Measurements from ENCODE around the gene MIER1. TPM values are rescaled to one million over a fixed set of nuclear protein-coding genes. Genes with fewer than 3 reads are reported as not detected.

The MIER1 gene
- total and polyA plus RNA-seq, 2 donors (not counting 1 experiment from before 2014, with no cell fraction given): 7.7 to 55.0 TPM

DNA sequence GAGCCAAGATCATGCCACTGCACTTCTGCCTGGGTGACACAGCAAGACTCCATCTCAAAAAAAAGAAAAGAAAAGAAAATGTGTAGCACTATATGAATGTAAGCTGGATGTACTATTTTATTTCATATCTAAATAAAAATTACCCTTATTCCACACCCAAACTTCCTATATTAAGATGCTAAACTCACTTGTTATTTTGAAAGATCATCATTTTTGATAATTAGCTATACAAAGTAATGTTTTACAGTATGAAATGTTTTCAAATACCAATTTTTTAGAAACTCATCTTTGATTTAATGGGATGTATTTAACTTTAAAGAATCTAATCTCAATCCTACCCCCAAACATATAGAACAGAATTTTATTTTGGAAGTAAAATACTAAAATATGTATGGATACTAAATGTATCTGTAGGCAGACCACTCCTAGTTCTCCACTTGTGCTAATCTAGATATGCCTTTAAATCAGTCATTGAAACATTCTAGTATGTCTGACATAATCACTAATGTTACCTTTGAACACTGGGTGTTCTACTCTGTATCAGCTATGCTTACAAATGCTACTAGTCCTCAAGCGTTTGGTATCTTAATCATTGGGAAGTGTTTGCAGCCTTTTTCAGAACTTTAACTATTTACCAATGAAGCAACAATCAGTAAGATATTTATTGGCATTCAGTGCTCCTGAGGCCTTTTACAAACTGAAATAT lies 12.9 kb downstream of the MIER1 start:
- H3K9me3 ChIP-seq (ENCODE audit: control extremely low read depth in 1 of 3, control insufficient read depth in 2 of 3, insufficient read depth in 1 of 3, low read length in 2 of 3): no peaks in the 10 kb centered on the region
- H3K27ac ChIP-seq (ENCODE audit: low read length in 2 of 2): no peak overlapping the region
- peaks cover 54% of the 10 kb centered on the region for H3K4me1 Mint-ChIP-seq
- DNase-seq (no peak), ATAC-seq (ENCODE audit: low read depth) (no peak)
- no peaks in the 10 kb centered on the region for H3K27me3 Mint-ChIP-seq
- H3K4me2 ChIP-seq (replicated peaks; ENCODE audit: low read depth, low read length, poor library complexity, severe bottlenecking): no peak overlapping the region
- H3K36me3 ChIP-seq (replicated peaks in 1 of 2; ENCODE audit: control extremely low read depth in 1 of 2, control insufficient read depth in 1 of 2, extremely low read depth in 1 of 2, insufficient read depth in 2 of 2, low read length in 1 of 2): peaks cover 5 to 12% of the 10 kb centered on the region in 2 experiments
- H3K9me3 Mint-ChIP-seq (ENCODE audit: insufficient read depth): no peaks in the 10 kb centered on the region
- ChIA-PET POLR2A (no interaction called here), CTCF (no interaction called here)
- intact Hi-C loops (cut with micrococcal nuclease): loop anchor here (10.0 kb wide), 1 partner anchor 177 kb away; no protein-coding TSS in a partner anchor
- H3K27ac Mint-ChIP-seq: no peak overlapping the region
- H3K4me3 ChIP-seq (ENCODE audit: control extremely low read depth in 1 of 5, extremely low read depth in 1 of 5, insufficient read depth in 1 of 5, low read depth in 2 of 5, low read length in 4 of 5): no peak overlapping the region
- peaks cover 68% of the 10 kb centered on the region for H4K20me1 ChIP-seq (ENCODE audit: control insufficient read depth, insufficient read depth, low read length, poor library complexity, severe bottlenecking)
- peaks cover 99% of the 10 kb centered on the region for H3K79me2 ChIP-seq (ENCODE audit: control insufficient read depth, insufficient read depth, low read length)
- no peak overlapping the region for H3K9ac ChIP-seq (ENCODE audit: low read length)
- no peak overlapping the region for H2AFZ ChIP-seq (ENCODE audit: insufficient read depth, low read depth, low read length, poor library complexity, severe bottlenecking)
- no CpG with 5 or more reads among the region's 1 CpG for WGBS (ENCODE audit: insufficient coverage)
- H3K4me3 Mint-ChIP-seq: no peak overlapping the region
- TF ChIP-seq EZH2 (IDR thresholded peaks at IDR 0.05; ENCODE audit: borderline replicate concordance, insufficient read depth, low read depth, low read length, poor library complexity, severe bottlenecking) (no peak), CTCF (IDR thresholded peaks at IDR 0.05) (no peak)
- no peaks in the 10 kb centered on the region for H3K27me3 ChIP-seq (replicated peaks in 1 of 4; ENCODE audit: control extremely low read depth in 1 of 4, control insufficient read depth in 3 of 4, insufficient read depth in 4 of 4, low read length in 3 of 4)
- H3K4me1 ChIP-seq (ENCODE audit: control insufficient read depth in 2 of 2, insufficient read depth in 2 of 2, low read length in 2 of 2): peaks cover 6 to 16% of the 10 kb centered on the region in 2 donors

GRCh38 chr1:66938613-66939012 lies 13.8 kb downstream of the MIER1 start:
- peaks cover 78% of the 10 kb centered on the region for H4K20me1 ChIP-seq (ENCODE audit: control insufficient read depth, insufficient read depth, low read length, poor library complexity, severe bottlenecking)
- H3K9me3 ChIP-seq (ENCODE audit: control extremely low read depth in 1 of 3, control insufficient read depth in 2 of 3, insufficient read depth in 1 of 3, low read length in 2 of 3): no peaks in the 10 kb centered on the region
- POLR2A ChIA-PET: no interaction called here
- no peak for TF ChIP-seq CTCF (IDR thresholded peaks at IDR 0.05)
- no peak for TF ChIP-seq EZH2 (IDR thresholded peaks at IDR 0.05; ENCODE audit: borderline replicate concordance, insufficient read depth, low read depth, low read length, poor library complexity, severe bottlenecking)
- no peak for DNase-seq
- peaks cover 99% of the 10 kb centered on the region for H3K79me2 ChIP-seq (ENCODE audit: control insufficient read depth, insufficient read depth, low read length)
- H3K4me1 ChIP-seq (ENCODE audit: control insufficient read depth in 2 of 2, insufficient read depth in 2 of 2, low read length in 2 of 2): peaks cover 6 to 11% of the 10 kb centered on the region in 2 donors
- no peaks in the 10 kb centered on the region for H3K9me3 Mint-ChIP-seq (ENCODE audit: insufficient read depth)
- H3K4me2 ChIP-seq (replicated peaks; ENCODE audit: low read depth, low read length, poor library complexity, severe bottlenecking): no peak overlapping the region
- H3K36me3 ChIP-seq (replicated peaks in 1 of 2; ENCODE audit: control extremely low read depth in 1 of 2, control insufficient read depth in 1 of 2, extremely low read depth in 1 of 2, insufficient read depth in 2 of 2, low read length in 1 of 2): peaks cover 5 to 20% of the 10 kb centered on the region in 2 experiments
- no peaks in the 10 kb centered on the region for H3K27me3 ChIP-seq (replicated peaks in 1 of 4; ENCODE audit: control extremely low read depth in 1 of 4, control insufficient read depth in 3 of 4, insufficient read depth in 4 of 4, low read length in 3 of 4)
- intact Hi-C loops (cut with micrococcal nuclease): loop anchor here (10.0 kb wide), 1 partner anchor 176 kb away; no protein-coding TSS in a partner anchor
- no peaks in the 10 kb centered on the region for H3K27me3 Mint-ChIP-seq
- CTCF ChIA-PET: no interaction called here
- H3K27ac ChIP-seq (ENCODE audit: low read length in 2 of 2): peak overlapping the region in 1 of 2 donors; percentile 34
- peaks cover 47% of the 10 kb centered on the region for H3K4me1 Mint-ChIP-seq
- H3K27ac Mint-ChIP-seq: no peak overlapping the region
- no peak overlapping the region for H3K4me3 Mint-ChIP-seq
- no peak overlapping the region for H2AFZ ChIP-seq (ENCODE audit: insufficient read depth, low read depth, low read length, poor library complexity, severe bottlenecking)
- no peak overlapping the region for H3K9ac ChIP-seq (ENCODE audit: low read length)
- no peak for ATAC-seq (ENCODE audit: low read depth)
- H3K4me3 ChIP-seq (ENCODE audit: control extremely low read depth in 1 of 5, extremely low read depth in 1 of 5, insufficient read depth in 1 of 5, low read depth in 2 of 5, low read length in 4 of 5): no peak overlapping the region

Data from B cell (primary cell).